Measurements from ENCODE around the gene XPO4. TPM values are rescaled to one million over a fixed set of nuclear protein-coding genes. Genes with fewer than 3 reads are reported as not detected.

The XPO4 gene
- total and polyA plus RNA-seq, 10 of the 15 experiments (the other 5 are each of a cell fraction or from before 2014, with no cell fraction given), result 3.6 to 24.9 (median 18.4) TPM

GRCh38 chr13:20923272-20923671, 20.7 kb upstream of the XPO4 start:
- H3K36me3 ChIP-seq (ENCODE audit: control insufficient read depth in 2 of 2, insufficient read depth in 2 of 2, low read length in 1 of 2), result no peaks in the 10 kb centered on the region
- CTCF ChIA-PET, result interaction anchor here (1.0 to 7.1 kb wide), 6 partner anchors 95 to 430 kb away, joined by 3 to 82 read pairs (median 4); no protein-coding TSS in a partner anchor
- RAD21 ChIA-PET (ENCODE audit: unreplicated experiment), result interaction anchor here (1.2 to 2.1 kb wide), 2 partner anchors 19 to 95 kb away, joined by 4 to 6 read pairs; no protein-coding TSS in a partner anchor
- FAIRE-seq (no peak), DNase-seq (ENCODE audit: low read depth, low spot score) (no peak), ATAC-seq (no peak)
- no peak overlapping the region for H3K27ac ChIP-seq (ENCODE audit: control insufficient read depth, insufficient read depth)
- SMC1A ChIA-PET (ENCODE audit: uncharacterized antibody, unreplicated experiment), result interaction anchor here (0.7 kb wide), 1 partner anchor 19 kb away, joined by 3 read pairs; no protein-coding TSS in a partner anchor
- H3K4me2 ChIP-seq (ENCODE audit: control insufficient read depth, insufficient read depth), result no peak overlapping the region
- no peaks in the 10 kb centered on the region for H3K79me2 ChIP-seq (ENCODE audit: control insufficient read depth, insufficient read depth, low read length)
- in situ Hi-C loops (cut with MboI) (loop anchor here (5.0 kb wide), 1 partner anchor 741 kb away; no protein-coding TSS in a partner anchor), intact Hi-C loops (cut with micrococcal nuclease; ENCODE audit: unreplicated experiment) (no loop called here)
- no peak overlapping the region for H2AFZ ChIP-seq (ENCODE audit: control insufficient read depth, low read depth, low read length)
- H3K4me1 ChIP-seq (ENCODE audit: control insufficient read depth, insufficient read depth, low read length), result no peaks in the 10 kb centered on the region
- no peak for TF ChIP-seq TCF7 (IDR thresholded peaks at IDR 0.05; ENCODE audit: borderline replicate concordance)
- no peak for TF ChIP-seq CHD4 (IDR thresholded peaks at IDR 0.05)
- TF ChIP-seq EGR1 (IDR thresholded peaks at IDR 0.05; ENCODE audit: borderline replicate concordance in 1 of 2, low read depth in 2 of 2, low read length in 2 of 2), result no peak
- TF ChIP-seq YBX1 (IDR thresholded peaks at IDR 0.05), result no peak
- no peak for TF ChIP-seq STAT3 (IDR thresholded peaks at IDR 0.05; ENCODE audit: low read depth, low read length)
- no peak for TF ChIP-seq HDAC6 (IDR thresholded peaks at IDR 0.05; ENCODE audit: unreplicated experiment)
- TF ChIP-seq BRCA1 (IDR thresholded peaks at IDR 0.05; ENCODE audit: low read depth, low read length), result no peak
- no peak overlapping the region for H3K4me3 ChIP-seq
- WGBS (ENCODE audit: insufficient coverage, insufficient replicate concordance, low lambda C conversion rate, missing lambda C conversion rate), result 69% methylated on average over 4 of the region's 4 CpGs
- no peaks in the 10 kb centered on the region for H4K20me1 ChIP-seq (ENCODE audit: control insufficient read depth, insufficient read depth)
- no peak overlapping the region for H3K9ac ChIP-seq (ENCODE audit: control insufficient read depth, insufficient read depth, low read length)
- no peaks in the 10 kb centered on the region for H3K9me3 ChIP-seq (replicated peaks; ENCODE audit: control insufficient read depth, insufficient read depth, low read length)
- no TSS peak for BruUV-seq (replicated peaks)
- H3K27me3 ChIP-seq (replicated peaks in 1 of 2; ENCODE audit: control insufficient read depth in 2 of 2, insufficient read depth in 2 of 2, low read length in 1 of 2), result no peaks in the 10 kb centered on the region
- POLR2A ChIA-PET, result no interaction called here

- in situ Hi-C loops (cut with MboI), result loop anchor here (5.0 kb wide), 1 partner anchor 739 kb away; no protein-coding TSS in a partner anchor
- 28% methylated on average over 4 of the region's 4 CpGs for WGBS (ENCODE audit: insufficient coverage, insufficient replicate concordance, low lambda C conversion rate, missing lambda C conversion rate)
- H3K36me3 ChIP-seq (ENCODE audit: control insufficient read depth in 2 of 2, insufficient read depth in 2 of 2, low read length in 1 of 2), result no peaks in the 10 kb centered on the region
- RAD21 ChIA-PET (ENCODE audit: unreplicated experiment), result interaction anchor here (0.7 to 1.0 kb wide), 2 partner anchors 223 to 426 kb away, joined by 3 read pairs; no protein-coding TSS in a partner anchor
- SMC1A ChIA-PET (ENCODE audit: uncharacterized antibody, unreplicated experiment), result no interaction called here
- intact Hi-C loops (cut with micrococcal nuclease; ENCODE audit: unreplicated experiment), result no loop called here
- no TSS peak for BruUV-seq (replicated peaks)
- no peak for TF ChIP-seq ZBED1 (IDR thresholded peaks at IDR 0.05; ENCODE audit: borderline replicate concordance)
- no peak for TF ChIP-seq IKZF1 (conservative IDR thresholded peaks at IDR 0.05)
- TF ChIP-seq NRF1 (conservative IDR thresholded peaks at IDR 0.05; ENCODE audit: low read depth, low read length), result no peak
- TF ChIP-seq E2F8 (IDR thresholded peaks at IDR 0.05; ENCODE audit: low read depth, partially characterized antibody), result no peak
- no peak for DNase-seq (ENCODE audit: low read depth, low spot score)
- no peak overlapping the region for H3K4me2 ChIP-seq (ENCODE audit: control insufficient read depth, insufficient read depth)
- POLR2A ChIA-PET, result no interaction called here
- FAIRE-seq, result no peak
- no peaks in the 10 kb centered on the region for H4K20me1 ChIP-seq (ENCODE audit: control insufficient read depth, insufficient read depth)
- no peak for ATAC-seq
- no peaks in the 10 kb centered on the region for H3K4me1 ChIP-seq (ENCODE audit: control insufficient read depth, insufficient read depth, low read length)
- no peaks in the 10 kb centered on the region for H3K79me2 ChIP-seq (ENCODE audit: control insufficient read depth, insufficient read depth, low read length)
- no peak overlapping the region for H2AFZ ChIP-seq (ENCODE audit: control insufficient read depth, low read depth, low read length)
- no peak overlapping the region for H3K27ac ChIP-seq (ENCODE audit: control insufficient read depth, insufficient read depth)
- no peaks in the 10 kb centered on the region for H3K27me3 ChIP-seq (replicated peaks in 1 of 2; ENCODE audit: control insufficient read depth in 2 of 2, insufficient read depth in 2 of 2, low read length in 1 of 2)
- no peak overlapping the region for H3K4me3 ChIP-seq
- no peak overlapping the region for H3K9ac ChIP-seq (ENCODE audit: control insufficient read depth, insufficient read depth, low read length)
- no peaks in the 10 kb centered on the region for H3K9me3 ChIP-seq (replicated peaks; ENCODE audit: control insufficient read depth, insufficient read depth, low read length)
- CTCF ChIA-PET, result interaction anchor here (0.7 to 7.1 kb wide), 5 partner anchors 82 to 726 kb away, joined by 3 to 82 read pairs (median 4); no protein-coding TSS in a partner anchor
Measured at GRCh38 chr13:20921572-20921971, 19.0 kb upstream of the XPO4 start.

Measured in GM12878 (cell line).